Measurements from ENCODE around the gene FAM241B. TPM values are rescaled to one million over a fixed set of nuclear protein-coding genes. Genes with fewer than 3 reads are reported as not detected.

FAM241B gene
- total and polyA plus RNA-seq, 2 of the 4 experiments (the other 2 are of a cell fraction) = 0.18 to 1.4 TPM

DNA sequence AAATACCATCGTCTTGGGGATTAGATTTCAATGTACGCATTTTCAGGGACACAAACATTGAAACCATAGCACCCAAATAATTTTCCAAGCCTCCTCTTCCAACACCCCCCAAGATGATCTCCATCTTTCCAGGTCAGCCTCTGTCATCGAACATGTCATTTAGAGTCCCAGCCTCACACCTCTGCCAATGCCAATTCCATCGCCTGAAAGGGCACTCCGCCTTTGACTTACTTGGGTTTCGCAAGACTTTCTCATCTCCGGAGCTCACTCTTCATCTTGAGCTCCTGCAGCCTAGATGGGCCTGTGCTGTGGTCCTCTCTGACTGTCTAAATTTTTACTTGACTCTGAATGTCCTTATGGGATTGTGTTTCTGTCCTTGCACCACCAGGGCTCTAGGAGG is 10.4 kb upstream of the FAM241B start:
- H3K4me1 ChIP-seq (ENCODE audit: control insufficient read depth, insufficient read depth, low read length) = no peaks in the 10 kb centered on the region
- no peak for TF ChIP-seq MAZ (IDR thresholded peaks at IDR 0.05; ENCODE audit: borderline replicate concordance, low read depth, low read length)
- TF ChIP-seq CEBPB (IDR thresholded peaks at IDR 0.05; ENCODE audit: low read depth, low read length) = no peak
- no peak for TF ChIP-seq MAFK (IDR thresholded peaks at IDR 0.05; ENCODE audit: low read depth, low read length)
- TF ChIP-seq, protein P1, sequence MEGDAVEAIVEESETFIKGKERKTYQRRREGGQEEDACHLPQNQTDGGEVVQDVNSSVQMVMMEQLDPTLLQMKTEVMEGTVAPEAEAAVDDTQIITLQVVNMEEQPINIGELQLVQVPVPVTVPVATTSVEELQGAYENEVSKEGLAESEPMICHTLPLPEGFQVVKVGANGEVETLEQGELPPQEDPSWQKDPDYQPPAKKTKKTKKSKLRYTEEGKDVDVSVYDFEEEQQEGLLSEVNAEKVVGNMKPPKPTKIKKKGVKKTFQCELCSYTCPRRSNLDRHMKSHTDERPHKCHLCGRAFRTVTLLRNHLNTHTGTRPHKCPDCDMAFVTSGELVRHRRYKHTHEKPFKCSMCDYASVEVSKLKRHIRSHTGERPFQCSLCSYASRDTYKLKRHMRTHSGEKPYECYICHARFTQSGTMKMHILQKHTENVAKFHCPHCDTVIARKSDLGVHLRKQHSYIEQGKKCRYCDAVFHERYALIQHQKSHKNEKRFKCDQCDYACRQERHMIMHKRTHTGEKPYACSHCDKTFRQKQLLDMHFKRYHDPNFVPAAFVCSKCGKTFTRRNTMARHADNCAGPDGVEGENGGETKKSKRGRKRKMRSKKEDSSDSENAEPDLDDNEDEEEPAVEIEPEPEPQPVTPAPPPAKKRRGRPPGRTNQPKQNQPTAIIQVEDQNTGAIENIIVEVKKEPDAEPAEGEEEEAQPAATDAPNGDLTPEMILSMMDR (conservative IDR thresholded peaks at IDR 0.05; ENCODE audit: low read depth, low read length) = no peak
- no peak for TF ChIP-seq POLR2A (IDR thresholded peaks at IDR 0.05; ENCODE audit: low read depth, low read length)
- TF ChIP-seq FOS (IDR thresholded peaks at IDR 0.05; ENCODE audit: low read depth, low read length) = no peak
- TF ChIP-seq RAD21 (IDR thresholded peaks at IDR 0.05; ENCODE audit: low read length) = no peak
- TF ChIP-seq RFX5 (IDR thresholded peaks at IDR 0.05; ENCODE audit: low read depth, low read length) = no peak
- TF ChIP-seq RCOR1 (IDR thresholded peaks at IDR 0.05; ENCODE audit: insufficient replicate concordance, low read length) = no peak
- TF ChIP-seq, protein P2, sequence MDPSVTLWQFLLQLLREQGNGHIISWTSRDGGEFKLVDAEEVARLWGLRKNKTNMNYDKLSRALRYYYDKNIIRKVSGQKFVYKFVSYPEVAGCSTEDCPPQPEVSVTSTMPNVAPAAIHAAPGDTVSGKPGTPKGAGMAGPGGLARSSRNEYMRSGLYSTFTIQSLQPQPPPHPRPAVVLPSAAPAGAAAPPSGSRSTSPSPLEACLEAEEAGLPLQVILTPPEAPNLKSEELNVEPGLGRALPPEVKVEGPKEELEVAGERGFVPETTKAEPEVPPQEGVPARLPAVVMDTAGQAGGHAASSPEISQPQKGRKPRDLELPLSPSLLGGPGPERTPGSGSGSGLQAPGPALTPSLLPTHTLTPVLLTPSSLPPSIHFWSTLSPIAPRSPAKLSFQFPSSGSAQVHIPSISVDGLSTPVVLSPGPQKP (IDR thresholded peaks at IDR 0.05; ENCODE audit: borderline replicate concordance, low read depth, low read length) = no peak
- TF ChIP-seq CHD1 (IDR thresholded peaks at IDR 0.05; ENCODE audit: low read depth, low read length) = no peak
- no peak for TF ChIP-seq MXI1 (IDR thresholded peaks at IDR 0.05; ENCODE audit: borderline replicate concordance, low read depth, low read length)
- TF ChIP-seq BHLHE40 (IDR thresholded peaks at IDR 0.05; ENCODE audit: low read depth, low read length) = no peak
- TF ChIP-seq SMC3 (IDR thresholded peaks at IDR 0.05; ENCODE audit: low read depth, low read length) = no peak
- TF ChIP-seq NFE2L2 (IDR thresholded peaks at IDR 0.05; ENCODE audit: low read depth, low read length) = no peak
- TF ChIP-seq, protein P3, sequence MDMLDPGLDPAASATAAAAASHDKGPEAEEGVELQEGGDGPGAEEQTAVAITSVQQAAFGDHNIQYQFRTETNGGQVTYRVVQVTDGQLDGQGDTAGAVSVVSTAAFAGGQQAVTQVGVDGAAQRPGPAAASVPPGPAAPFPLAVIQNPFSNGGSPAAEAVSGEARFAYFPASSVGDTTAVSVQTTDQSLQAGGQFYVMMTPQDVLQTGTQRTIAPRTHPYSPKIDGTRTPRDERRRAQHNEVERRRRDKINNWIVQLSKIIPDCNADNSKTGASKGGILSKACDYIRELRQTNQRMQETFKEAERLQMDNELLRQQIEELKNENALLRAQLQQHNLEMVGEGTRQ (IDR thresholded peaks at IDR 0.05; ENCODE audit: low read depth, low read length) = no peak
- H2BK5ac ChIP-seq (ENCODE audit: low read depth, low read length, poor library complexity, severe bottlenecking) = no peak overlapping the region
- ATAC-seq (ENCODE audit: low read depth) (no peak), DNase-seq (no peak)
- no peak overlapping the region for H4K91ac ChIP-seq (ENCODE audit: insufficient read depth, low read depth, low read length)
- CTCF ChIA-PET = no interaction called here
- POLR2A ChIA-PET (ENCODE audit: unreplicated experiment) = no interaction called here
- in situ Hi-C loops (cut with MboI; ENCODE audit: low sequenced_read_pairs) = no loop called here
- no peak overlapping the region for H2BK20ac ChIP-seq (ENCODE audit: low read depth, low read length)
- no peaks in the 10 kb centered on the region for H3K9me1 ChIP-seq (ENCODE audit: insufficient read depth, low read length)
- no peak overlapping the region for H4K5ac ChIP-seq (ENCODE audit: low read depth, low read length)
- H2AK5ac ChIP-seq (ENCODE audit: low read depth, low read length) = no peak overlapping the region
- H4K20me1 ChIP-seq (ENCODE audit: insufficient read depth, low read length) = no peaks in the 10 kb centered on the region
- no peaks in the 10 kb centered on the region for H3K36me3 ChIP-seq (ENCODE audit: control insufficient read depth, insufficient read depth, low read length)
- H3K27ac ChIP-seq (ENCODE audit: insufficient read depth, low read length) = no peak overlapping the region
- H3K14ac ChIP-seq (replicated peaks; ENCODE audit: low read depth, low read length) = no peak overlapping the region
- H2BK120ac ChIP-seq (ENCODE audit: low read depth, low read length) = no peak overlapping the region
- WGBS, 2 experiments (ENCODE audit: extremely low coverage in 2 of 2, insufficient read length in 1 of 2) = 50% methylated on average over 2 of the region's 7 CpGs; no CpG with 5 or more reads in 1 of the 2 experiments
- BruUV-seq (replicated peaks) = no TSS peak
- H3K9ac ChIP-seq (ENCODE audit: low read depth, low read length) = no peak overlapping the region
- H3K4me2 ChIP-seq (ENCODE audit: low read depth, low read length) = no peak overlapping the region
- H3K18ac ChIP-seq (ENCODE audit: low read depth, low read length) = no peak overlapping the region
- H3K23ac ChIP-seq (ENCODE audit: low read depth, low read length) = no peak overlapping the region
- no peak overlapping the region for H3K4me3 ChIP-seq (ENCODE audit: insufficient read depth, low read depth, low read length)
- H3K27me3 ChIP-seq (ENCODE audit: control insufficient read depth, insufficient read depth, low read length) = peaks cover 48% of the 10 kb centered on the region
- no peak overlapping the region for H4K8ac ChIP-seq (ENCODE audit: low read depth in 2 of 2, low read length in 2 of 2)
- H2AFZ ChIP-seq (replicated peaks; ENCODE audit: low read length, poor library complexity) = no peak overlapping the region
- H2AK9ac ChIP-seq (replicated peaks; ENCODE audit: low read depth, low read length, poor library complexity) = no peak overlapping the region
- intact Hi-C loops (cut with micrococcal nuclease) = loop anchor here (5.0 kb wide), 1 partner anchor 97 kb away; no protein-coding TSS in a partner anchor
- dilution Hi-C loops (cut with HindIII; ENCODE audit: low sequenced_read_pairs, unreplicated experiment) = no loop called here
- H2BK15ac ChIP-seq (ENCODE audit: low read depth, low read length) = no peak overlapping the region
- no peak overlapping the region for H3K56ac ChIP-seq (ENCODE audit: extremely low read depth, insufficient read depth, low read length)
- H3K4ac ChIP-seq (ENCODE audit: low read depth, low read length) = no peak overlapping the region
- no peaks in the 10 kb centered on the region for H3K9me3 ChIP-seq (ENCODE audit: control insufficient read depth, insufficient read depth, low read length)
- no peaks in the 10 kb centered on the region for H3K79me1 ChIP-seq (ENCODE audit: low read depth in 1 of 2, low read length in 2 of 2)

Measured in IMR-90 (cell line).